Bone marrow (tissue), 2 donors: ENCODE measurements around the gene INTS4.
"Not testable (repeated sequence)": the region's sequence is repeated elsewhere in the genome, so short reads cannot be mapped to it uniquely, and the experiment has no call there.

Source experiments
- DNase-seq, 2 donors: peaks; one replicate each; lab custom pipeline; 2025; lab: John Stamatoyannopoulos, UW

INTS4 gene

GRCh38 chr11:77943296-77943695, 51.2 kb downstream of the INTS4 start:
- not testable (repeated sequence) for DNase-seq

- not testable (repeated sequence) for DNase-seq
Observed at GRCh38 chr11:77942465-77942864, 52.0 kb downstream of the INTS4 start.

GRCh38 chr11:77933596-77933995, 60.9 kb downstream of the INTS4 start:
- DNase-seq: not testable (repeated sequence)

GRCh38 chr11:77930334-77931208, 63.9 kb downstream of the INTS4 start:
- peak in 1 of 2 donors; percentile 43 for DNase-seq

- DNase-seq: not testable (repeated sequence)
Observed at GRCh38 chr11:77917713-77918112, 76.8 kb downstream of the INTS4 start.

- not testable (repeated sequence) for DNase-seq
Observed at GRCh38 chr11:77914307-77914791, 80.1 kb downstream of the INTS4 start.

GRCh38 chr11:77913608-77914306, 80.7 kb downstream of the INTS4 start:
- DNase-seq: not testable (repeated sequence)

- DNase-seq: not testable (repeated sequence)
Observed at GRCh38 chr11:77910828-77911227, 83.6 kb downstream of the INTS4 start.

- DNase-seq: no peak
Observed at GRCh38 chr11:77909277-77909676, 85.2 kb downstream of the INTS4 start.

GRCh38 chr11:77908835-77909234, 85.6 kb downstream of the INTS4 start:
- DNase-seq: no peak

GRCh38 chr11:77894949-77895348, 99.5 kb downstream of the INTS4 start:
- DNase-seq: not testable (repeated sequence)

- not testable (repeated sequence) for DNase-seq
Observed at GRCh38 chr11:77891703-77892102, 102.8 kb downstream of the INTS4 start.

- not testable (repeated sequence) for DNase-seq
Observed at GRCh38 chr11:77891256-77891655, 103.2 kb downstream of the INTS4 start.

GRCh38 chr11:77890619-77891056, 103.8 kb downstream of the INTS4 start:
- not testable (repeated sequence) for DNase-seq

GRCh38 chr11:77890100-77890614, 104.3 kb downstream of the INTS4 start:
- DNase-seq: not testable (repeated sequence)

GRCh38 chr11:77889045-77889444, 105.4 kb downstream of the INTS4 start:
- not testable (repeated sequence) for DNase-seq

GRCh38 chr11:77886401-77886800, 108.1 kb downstream of the INTS4 start:
- DNase-seq: no peak

- DNase-seq: no peak
Observed at GRCh38 chr11:77884829-77885190, 109.7 kb downstream of the INTS4 start.

GRCh38 chr11:77884186-77884828, 110.2 kb downstream of the INTS4 start:
- DNase-seq: no peak

GRCh38 chr11:77883775-77884174, 110.7 kb downstream of the INTS4 start:
- DNase-seq: no peak

GRCh38 chr11:77882396-77882795, 112.1 kb downstream of the INTS4 start:
- DNase-seq: no peak

- DNase-seq: no peak
Observed at GRCh38 chr11:77879218-77879617, 115.2 kb downstream of the INTS4 start.
